GM12878 (cell line): ENCODE data around the gene MEF2C. TPM values are rescaled to one million over a fixed set of nuclear protein-coding genes. Genes with fewer than 3 reads are reported as not detected.
A peak's percentile ranks its signal among the peaks of the same experiment; 100 is the strongest.

Source experiments
- ATAC-seq: fragments of 200-7000 bp; cut with Tn5 transposase; 3 replicates; pipeline ENCODE4 v1.9.1; 2020; ENCODE audit warnings: mild to moderate bottlenecking, moderate library complexity
- BruUV-seq: library from RNA; stranded (reverse); fragments of 400-500 nt; replicated peaks from 2 replicates; lab custom pipeline; 2021; lab: Mats Ljungman, UMichigan
- CTCF ChIA-PET: fragments of 300-600 bp; sonication (Branson Sonifier 250); formaldehyde crosslinking; extraction: SDS; loops from one replicate; lab custom pipeline; 2021; ENCODE audit warnings: inconsistent platforms; lab: Yijun Ruan, JAX
- POLR2A ChIA-PET: fragments of 350-600 bp; formaldehyde crosslinking; extraction: SDS; loops from one replicate; lab custom pipeline; 2021; ENCODE audit warnings: inconsistent platforms; lab: Charles Lee
- RAD21 ChIA-PET: fragments of 300-600 bp; sonication (Branson Sonifier 250); formaldehyde crosslinking; loops from one replicate; lab custom pipeline; 2023; ENCODE audit warnings: antibody characterized with exemption; ENCODE audit not compliant: unreplicated experiment; lab: Charles Lee
- SMC1A ChIA-PET: fragments of 300-600 bp; sonication (Branson Sonifier 250); formaldehyde crosslinking; loops from one replicate; lab custom pipeline; 2023; ENCODE audit not compliant: unreplicated experiment, uncharacterized antibody; lab: Charles Lee
- DNase-seq: peaks from one replicate; pipeline ENCODE4 v3.0.0-alpha.2; 2011; ENCODE audit warnings: low read depth, low spot score
- FAIRE-seq: peaks from 3 replicates; lab custom pipeline; 2011; peaks lifted over from hg19 to GRCh38; lab: Jason Lieb, UNC
- H2AFZ ChIP-seq: 2 replicates; pipeline ENCODE4 v1.6.0; 2011; ENCODE audit warnings: low read depth, low read length, control low read depth; ENCODE audit not compliant: control insufficient read depth
- H3K27ac ChIP-seq: 2 replicates; pipeline ENCODE4 v1.5.1; 2011; ENCODE audit warnings: control low read depth; ENCODE audit not compliant: control insufficient read depth, insufficient read depth
- H3K27me3 ChIP-seq, 2 experiments: replicated peaks in 1 of 2; 2 replicates each; pipeline versions ENCODE4 v1.6.0 to v1.6.1; 2011; ENCODE audit warnings: low read length in 1 of 2; ENCODE audit not compliant: control insufficient read depth in 2 of 2, insufficient read depth in 2 of 2
- H3K36me3 ChIP-seq, 2 experiments: 2 replicates each; pipeline ENCODE4 v1.5.1; 2011; ENCODE audit warnings: low read length in 1 of 2; ENCODE audit not compliant: control insufficient read depth in 2 of 2, insufficient read depth in 2 of 2
- H3K4me1 ChIP-seq: 2 replicates; pipeline ENCODE4 v1.6.1; 2011; ENCODE audit warnings: mild to moderate bottlenecking, low read length, moderate library complexity, mixed read lengths; ENCODE audit not compliant: control insufficient read depth, insufficient read depth
- H3K4me2 ChIP-seq: 2 replicates; pipeline ENCODE4 v1.6.0; 2011; ENCODE audit warnings: control low read depth; ENCODE audit not compliant: control insufficient read depth, insufficient read depth
- H3K4me3 ChIP-seq: fragments of 200-600 bp; sonication (generic); 2 replicates; pipeline ENCODE4 v1.5.1; 2016
- H3K79me2 ChIP-seq: 2 replicates; pipeline ENCODE4 v1.6.0; 2011; ENCODE audit warnings: low read length; ENCODE audit not compliant: control insufficient read depth, insufficient read depth
- H3K9ac ChIP-seq: 2 replicates; pipeline ENCODE4 v1.8.0; 2011; ENCODE audit warnings: low read length, control low read depth, mixed read lengths; ENCODE audit not compliant: control insufficient read depth, insufficient read depth
- H3K9me3 ChIP-seq: replicated peaks from 3 replicates; pipeline ENCODE4 v1.5.1; 2011; ENCODE audit warnings: mild to moderate bottlenecking, low read length; ENCODE audit not compliant: control insufficient read depth, insufficient read depth
- H4K20me1 ChIP-seq: 2 replicates; pipeline ENCODE4 v1.6.0; 2011; ENCODE audit not compliant: control insufficient read depth, insufficient read depth
- BACH1 ChIP-seq: fragments of 450-650 bp; IDR thresholded peaks from 2 replicates; pipeline ENCODE4 v1.6.1; 2017; ENCODE audit warnings: mild to moderate bottlenecking, borderline replicate concordance
- CREB1 ChIP-seq: IDR thresholded peaks from 2 replicates; pipeline ENCODE4 v1.6.1; 2012; ENCODE audit warnings: low read depth, mild to moderate bottlenecking, inconsistent platforms
- IKZF1 ChIP-seq: fragments of 450-650 bp; conservative IDR thresholded peaks from 2 replicates; pipeline ENCODE4 v1.6.1; 2017; ENCODE audit warnings: antibody characterized with exemption, mild to moderate bottlenecking
- MEF2B ChIP-seq: fragments of 450-650 bp; IDR thresholded peaks from 2 replicates; pipeline ENCODE4 v1.6.1; 2018; ENCODE audit warnings: mild to moderate bottlenecking, moderate library complexity; ENCODE audit not compliant: partially characterized antibody, poor library complexity, severe bottlenecking
- NR2F1 ChIP-seq: fragments of 450-650 bp; conservative IDR thresholded peaks from 2 replicates; pipeline ENCODE4 v1.6.1; 2017; ENCODE audit warnings: mild to moderate bottlenecking
- PRDM15 ChIP-seq: fragments of 450-650 bp; formaldehyde crosslinking; IDR thresholded peaks from 2 replicates; pipeline ENCODE4 v1.4.0; 2020; ENCODE audit warnings: mild to moderate bottlenecking, moderate library complexity
- RCOR1 ChIP-seq: conservative IDR thresholded peaks from 2 replicates; pipeline ENCODE4 v1.6.1; 2012; ENCODE audit warnings: low read depth, low read length, improper control_type of control experiment
- SRF ChIP-seq, 2 experiments: IDR thresholded peaks; 2 replicates each; pipeline ENCODE4 v1.6.1; 2011; ENCODE audit warnings: low read depth in 2 of 2, low read length in 2 of 2, mild to moderate bottlenecking in 1 of 2, moderate library complexity in 1 of 2
- TCF12 ChIP-seq: IDR thresholded peaks from 2 replicates; pipeline ENCODE4 v1.6.1; 2011; ENCODE audit warnings: low read depth, mild to moderate bottlenecking, low read length
- ZNF384 ChIP-seq: IDR thresholded peaks from 2 replicates; pipeline ENCODE4 v1.6.1; 2012; ENCODE audit warnings: low read depth, mild to moderate bottlenecking, low read length, improper control_type of control experiment, borderline replicate concordance
- WGBS: methylation state at CpG from one replicate; pipeline ENCODE4 v1.1.6; 2016; ENCODE audit warnings: low lambda C conversion rate; ENCODE audit not compliant: insufficient replicate concordance, insufficient coverage; ENCODE audit errors: missing lambda C conversion rate; 5-methylcytosine and 5-hydroxymethylcytosine counted together
- in situ Hi-C: fragments of 300-500 bp; cut with MboI; formaldehyde crosslinking; loops from 9 replicates; pipeline ENCODE4 v1.14.3; 2018; ENCODE audit warnings: mixed read lengths
- intact Hi-C: fragments of 100-400 bp; cut with micrococcal nuclease; formaldehyde crosslinking; loops from one replicate; pipeline ENCODE4 v1.14.2; 2022; ENCODE audit not compliant: unreplicated experiment
- polyA plus RNA-seq, 11 experiments: library from polyadenylated mRNA; depleted of rRNA in 4 of 11; unstranded in 6 of 11; stranded (reverse) in 5 of 11; fragments of >200 nt; fragmentation: Nextera tagmentation in 4 of 11; fragmentation: Illumina TruSeq in 1 of 11; extraction: Ambion mirVana in 4 of 11; extraction: Trizol in 1 of 11; gene quantifications; 1 replicate in 1 of 11; 2 replicates in 10 of 11; pipeline versions ENCODE4 v1.2.1 to v1.2.3, GENCODE V29; 2011 to 2016; ENCODE audit warnings: inconsistent platforms in 2 of 11, missing spikeins in 2 of 11, low read depth in 1 of 11
- total RNA-seq, 4 experiments: library from RNA; depleted of rRNA in 3 of 4; stranded (reverse); fragments of >200 nt in 3 of 4; fragmentation: Illumina TruSeq in 1 of 4; extraction: Trizol in 1 of 4; gene quantifications; 2 replicates each; pipeline versions ENCODE4 v1.2.1 to v1.2.3, GENCODE V29; 2013 to 2021
- TF ChIP-seq, protein P1 (sequence below): fragments of 150-350 bp; IDR thresholded peaks from 2 replicates; pipeline ENCODE4 v1.6.1; 2014; ENCODE audit warnings: mild to moderate bottlenecking, low read depth, low read length
- TF ChIP-seq, protein P2 (sequence below): IDR thresholded peaks from 2 replicates; pipeline ENCODE4 v1.6.1; 2012; ENCODE audit warnings: low read depth, low read length, improper control_type of control experiment

The MEF2C gene
- total and polyA plus RNA-seq, 10 of the 15 experiments (the other 5 are each of a cell fraction or from before 2014, with no cell fraction given) = 104 to 225 (median 180) TPM

GRCh38 chr5:88675708-88676636, 207.0 kb downstream of the MEF2C start:
- no peak for FAIRE-seq
- no TSS peak for BruUV-seq
- ChIA-PET POLR2A (no interaction called here), SMC1A (interaction anchor here (0.7 to 1.3 kb wide), 6 partner anchors 14 to 905 kb away, joined by 3 to 6 read pairs (median 4); no protein-coding TSS in a partner anchor), RAD21 (interaction anchor here (0.6 to 2.4 kb wide), 5 partner anchors 9 to 1076 kb away, joined by 3 to 8 read pairs (median 4); no protein-coding TSS in a partner anchor), CTCF (interaction anchor here (0.8 to 2.7 kb wide), 7 partner anchors 9 to 894 kb away, joined by 3 to 19 read pairs (median 4); no protein-coding TSS in a partner anchor)
- intact Hi-C loops (loop anchor here (5.0 to 10.0 kb wide), 2 partner anchors 171 to 409 kb away; partner anchors contain the start of gene TMEM161B), in situ Hi-C loops (loop anchor here (10.0 kb wide), 1 partner anchor 411 kb away; the partner anchor contains the start of gene TMEM161B)
- H4K20me1 ChIP-seq = no peaks in the 10 kb centered on the region
- no peaks in the 10 kb centered on the region for H3K79me2 ChIP-seq
- H3K27me3 ChIP-seq = peaks cover 4 to 15% of the 10 kb centered on the region in 2 experiments
- no peaks in the 10 kb centered on the region; the same call in 1 of the 2 replicates for H3K4me1 ChIP-seq
- ATAC-seq = peak; percentile 65
- H3K9me3 ChIP-seq = no peaks in the 10 kb centered on the region; the same call in 2 of the 3 replicates
- peak overlapping the region; percentile 75 for H3K4me3 ChIP-seq
- peak overlapping the region; percentile 78 for H3K4me2 ChIP-seq
- H3K36me3 ChIP-seq = no peaks in the 10 kb centered on the region
- H3K27ac ChIP-seq = no peak overlapping the region
- no peak for DNase-seq
- 3% methylated on average over 51 of the region's 54 CpGs for WGBS
- H2AFZ ChIP-seq = peak overlapping the region; percentile 82
- peak overlapping the region; percentile 28; the same call in 1 of the 2 replicates for H3K9ac ChIP-seq
- TF ChIP-seq MEF2B (peak; percentile 76), SRF (IDR thresholded peaks at IDR 0.05; ENCODE audit: low read depth in 2 of 2, low read length in 2 of 2) (no peak), IKZF1 (peak; percentile 43; the same call in 1 of the 2 replicates), BACH1 (no peak), ZNF384 (peak; percentile 40; the same call in 1 of the 2 replicates), RCOR1 (no peak), NR2F1 (peak; percentile 58; the same call in 1 of the 2 replicates), CREB1 (peak; percentile 55; the same call in 1 of the 2 replicates), TCF12 (no peak), PRDM15 (CRISPR knock-in tag) (no peak)
- TF ChIP-seq, protein P1, sequence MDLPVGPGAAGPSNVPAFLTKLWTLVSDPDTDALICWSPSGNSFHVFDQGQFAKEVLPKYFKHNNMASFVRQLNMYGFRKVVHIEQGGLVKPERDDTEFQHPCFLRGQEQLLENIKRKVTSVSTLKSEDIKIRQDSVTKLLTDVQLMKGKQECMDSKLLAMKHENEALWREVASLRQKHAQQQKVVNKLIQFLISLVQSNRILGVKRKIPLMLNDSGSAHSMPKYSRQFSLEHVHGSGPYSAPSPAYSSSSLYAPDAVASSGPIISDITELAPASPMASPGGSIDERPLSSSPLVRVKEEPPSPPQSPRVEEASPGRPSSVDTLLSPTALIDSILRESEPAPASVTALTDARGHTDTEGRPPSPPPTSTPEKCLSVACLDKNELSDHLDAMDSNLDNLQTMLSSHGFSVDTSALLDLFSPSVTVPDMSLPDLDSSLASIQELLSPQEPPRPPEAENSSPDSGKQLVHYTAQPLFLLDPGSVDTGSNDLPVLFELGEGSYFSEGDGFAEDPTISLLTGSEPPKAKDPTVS = no peak
- TF ChIP-seq, protein P2, sequence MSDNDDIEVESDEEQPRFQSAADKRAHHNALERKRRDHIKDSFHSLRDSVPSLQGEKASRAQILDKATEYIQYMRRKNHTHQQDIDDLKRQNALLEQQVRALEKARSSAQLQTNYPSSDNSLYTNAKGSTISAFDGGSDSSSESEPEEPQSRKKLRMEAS = no peak
